T-cell (primary cell): ENCODE results near the gene IMPA2. TPM values are rescaled to one million over a fixed set of nuclear protein-coding genes. Genes with fewer than 3 reads are reported as not detected.

Experiments used
- ATAC-seq, 4 experiments: fragments of 200-7000 bp in 3 of 4; fragments of 150-1000 bp in 1 of 4; cut with Tn5 transposase; replicated peaks in 1 of 4; 1 replicate in 3 of 4; 2 replicates in 1 of 4; pipeline ENCODE4 v1.10.0; 2021; ENCODE audit warnings: moderate library complexity in 3 of 4, mild to moderate bottlenecking in 2 of 4, moderate number of reproducible peaks in 1 of 4
- CTCF ChIA-PET, 2 donors: fragments of 300-600 bp; sonication (Branson Sonifier 250); formaldehyde crosslinking; loops; one replicate each; lab custom pipeline; 2022; ENCODE audit warnings: antibody characterized with exemption in 2 of 2; lab: Charles Lee
- POLR2A ChIA-PET, 2 donors: fragments of 300-600 bp; sonication (Branson Sonifier 250); formaldehyde crosslinking; loops; one replicate each; lab custom pipeline; 2022; ENCODE audit warnings: antibody characterized with exemption in 2 of 2; lab: Charles Lee
- DNase-seq, 35 experiments: peaks; one replicate each; pipeline versions ENCODE4 v3.0.0 to v3.0.0-alpha.2; 2013 to 2023
- H3K27ac ChIP-seq: one replicate; pipeline ENCODE4 v1.5.1; 2013; ENCODE audit warnings: low read length
- H3K27me3 ChIP-seq, 2 experiments: replicated peaks in 1 of 2; 1 replicate in 1 of 2; 2 replicates in 1 of 2; pipeline versions ENCODE4 v1.6.1 to v1.7.0; 2013; ENCODE audit warnings: low read length in 1 of 2, mixed read lengths in 1 of 2; ENCODE audit not compliant: control insufficient read depth in 2 of 2, insufficient read depth in 2 of 2; ENCODE audit errors: extremely low read depth in 1 of 2
- H3K36me3 ChIP-seq, 2 donors: 1 replicate in 1 of 2; 2 replicates in 1 of 2; pipeline versions ENCODE4 v1.6.1 to v1.7.0; 2013; ENCODE audit warnings: low read length in 1 of 2; ENCODE audit not compliant: control insufficient read depth in 2 of 2, insufficient read depth in 1 of 2; ENCODE audit errors: extremely low read depth in 1 of 2
- H3K4me1 ChIP-seq, 2 experiments: 1 replicate in 1 of 2; 2 replicates in 1 of 2; pipeline versions ENCODE4 v1.6.1 to v1.7.0; 2013; ENCODE audit warnings: low read length in 2 of 2, mixed read lengths in 1 of 2; ENCODE audit not compliant: insufficient read depth in 2 of 2, control insufficient read depth in 1 of 2; ENCODE audit errors: extremely low read depth in 1 of 2
- H3K4me3 ChIP-seq, 2 donors: 1 replicate in 1 of 2; 2 replicates in 1 of 2; pipeline versions ENCODE4 v1.5.1 to v1.7.0; 2013; ENCODE audit warnings: mild to moderate bottlenecking in 2 of 2, low read length in 1 of 2, moderate library complexity in 1 of 2; ENCODE audit not compliant: control insufficient read depth in 1 of 2; ENCODE audit errors: extremely low read depth in 1 of 2
- H3K9me3 ChIP-seq: 2 replicates; pipeline ENCODE4 v1.7.0; 2013
- H3K27ac Mint-ChIP-seq, 2 donors: one replicate each; pipeline ENCODE4 v1.8.0; 2020 to 2021; ENCODE audit warnings: mild to moderate bottlenecking in 2 of 2, mixed read lengths in 2 of 2
- H3K27me3 Mint-ChIP-seq, 2 donors: one replicate each; pipeline ENCODE4 v1.8.0; 2021 to 2022; ENCODE audit warnings: mixed read lengths in 2 of 2
- H3K36me3 Mint-ChIP-seq: one replicate; pipeline ENCODE4 v1.8.0; 2021; ENCODE audit warnings: mixed read lengths
- H3K4me1 Mint-ChIP-seq, 3 donors: one replicate each; pipeline ENCODE4 v1.8.0; 2020 to 2022; ENCODE audit warnings: mixed read lengths in 3 of 3, mild to moderate bottlenecking in 1 of 3
- H3K4me3 Mint-ChIP-seq, 3 donors: one replicate each; pipeline ENCODE4 v1.8.0; 2020 to 2022; ENCODE audit warnings: mild to moderate bottlenecking in 3 of 3, mixed read lengths in 3 of 3, moderate library complexity in 3 of 3
- H3K9me3 Mint-ChIP-seq, 3 donors: one replicate each; pipeline ENCODE4 v1.8.0; 2020 to 2022; ENCODE audit warnings: mixed read lengths in 3 of 3
- WGBS: methylation state at CpG from one replicate; pipeline ENCODE4 v1.1.5; 2013; ENCODE audit warnings: missing lambda C conversion rate; ENCODE audit not compliant: insufficient coverage; 5-methylcytosine and 5-hydroxymethylcytosine counted together
- total RNA-seq, 35 experiments: library from RNA in 6 of 35; stranded (reverse) in 6 of 35; fragments of 120-200 nt in 1 of 35; gene quantifications; one replicate each; pipeline versions ENCODE4 v1.2.1 to v1.2.4 and lab custom pipeline; 2013 to 2026

IMPA2 gene
- total RNA-seq, 5 donors from 2014 or later (not counting 1 experiment from before 2014, with no cell fraction given) = 3.1 to 12.2 (median 5.0) TPM

DNA sequence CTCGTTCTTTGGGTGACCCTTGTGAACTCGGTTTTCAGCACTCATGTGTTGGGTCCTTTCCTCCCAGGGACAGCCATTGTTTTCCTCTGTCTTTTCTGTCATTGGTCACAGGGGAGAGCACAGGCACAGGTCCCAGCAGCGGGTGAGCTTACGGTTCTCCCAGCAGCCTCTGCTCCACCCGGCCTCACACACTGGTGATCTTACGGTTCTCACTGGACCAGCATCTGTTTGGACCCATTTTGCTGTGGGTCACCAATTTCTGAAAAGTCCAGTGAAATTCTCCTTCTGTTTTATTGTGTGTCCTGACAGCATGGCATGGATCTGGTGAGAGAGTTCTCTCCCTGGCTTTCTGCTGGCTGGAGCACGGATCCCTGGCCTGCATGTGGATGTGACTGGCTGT, 62.5 kb downstream of the IMPA2 start:
- ChIA-PET CTCF (no interaction called here), POLR2A (no interaction called here)
- no peak overlapping the region for H3K4me3 ChIP-seq
- H3K27me3 ChIP-seq = peaks cover 0 to 24% of the 10 kb centered on the region in 2 experiments
- H3K36me3 ChIP-seq = no peaks in the 10 kb centered on the region
- Mint-ChIP-seq H3K4me1 (peaks cover 0 to 4% (median 0%) of the 10 kb centered on the region in 3 donors), H3K36me3 (no peaks in the 10 kb centered on the region), H3K27ac (no peak overlapping the region), H3K27me3 (peaks cover 17 to 27% of the 10 kb centered on the region in 2 donors), H3K9me3 (no peaks in the 10 kb centered on the region), H3K4me3 (no peak overlapping the region)
- ATAC-seq = no peak
- H3K9me3 ChIP-seq = no peaks in the 10 kb centered on the region
- H3K27ac ChIP-seq = no peak overlapping the region
- H3K4me1 ChIP-seq = peaks cover 0 to 3% of the 10 kb centered on the region in 2 experiments
- WGBS = 59% methylated on average over 5 of the region's 7 CpGs
- no peak for DNase-seq

- H3K27ac Mint-ChIP-seq = no peak overlapping the region
- H3K27me3 Mint-ChIP-seq = peaks cover 17 to 27% of the 10 kb centered on the region in 2 donors
- ATAC-seq = no peak
- Histone ChIP-seq H3K4me3 (no peak overlapping the region), H3K27me3 (peaks cover 0 to 20% of the 10 kb centered on the region in 2 experiments), H3K36me3 (no peaks in the 10 kb centered on the region), H3K4me1 (no peaks in the 10 kb centered on the region), H3K27ac (no peak overlapping the region), H3K9me3 (no peaks in the 10 kb centered on the region)
- WGBS = 100% methylated on average over 1 of the region's 5 CpGs
- ChIA-PET POLR2A (no interaction called here), CTCF (no interaction called here)
- no peak overlapping the region for H3K4me3 Mint-ChIP-seq
- DNase-seq = no peak
- H3K36me3 Mint-ChIP-seq = no peaks in the 10 kb centered on the region
- no peaks in the 10 kb centered on the region for H3K4me1 Mint-ChIP-seq
- H3K9me3 Mint-ChIP-seq = no peaks in the 10 kb centered on the region
Observed at GRCh38 chr18:12044591-12044990, 63.3 kb downstream of the IMPA2 start.

GRCh38 chr18:12046046-12046750, 64.9 kb downstream of the IMPA2 start:
- DNase-seq (no peak), ATAC-seq (no peak)
- Histone ChIP-seq H3K4me3 (no peak overlapping the region), H3K36me3 (no peaks in the 10 kb centered on the region), H3K27ac (no peak overlapping the region), H3K27me3 (peaks cover 0 to 20% of the 10 kb centered on the region in 2 experiments), H3K9me3 (no peaks in the 10 kb centered on the region), H3K4me1 (no peaks in the 10 kb centered on the region)
- 82% methylated on average over 15 of the region's 15 CpGs for WGBS
- H3K27me3 Mint-ChIP-seq = peaks cover 17 to 27% of the 10 kb centered on the region in 2 donors
- no peaks in the 10 kb centered on the region for H3K9me3 Mint-ChIP-seq
- no peak overlapping the region for H3K4me3 Mint-ChIP-seq
- peaks cover 0 to 4% (median 0%) of the 10 kb centered on the region in 3 donors for H3K4me1 Mint-ChIP-seq
- H3K27ac Mint-ChIP-seq = no peak overlapping the region
- H3K36me3 Mint-ChIP-seq = no peaks in the 10 kb centered on the region
- ChIA-PET POLR2A (no interaction called here), CTCF (no interaction called here)

DNA sequence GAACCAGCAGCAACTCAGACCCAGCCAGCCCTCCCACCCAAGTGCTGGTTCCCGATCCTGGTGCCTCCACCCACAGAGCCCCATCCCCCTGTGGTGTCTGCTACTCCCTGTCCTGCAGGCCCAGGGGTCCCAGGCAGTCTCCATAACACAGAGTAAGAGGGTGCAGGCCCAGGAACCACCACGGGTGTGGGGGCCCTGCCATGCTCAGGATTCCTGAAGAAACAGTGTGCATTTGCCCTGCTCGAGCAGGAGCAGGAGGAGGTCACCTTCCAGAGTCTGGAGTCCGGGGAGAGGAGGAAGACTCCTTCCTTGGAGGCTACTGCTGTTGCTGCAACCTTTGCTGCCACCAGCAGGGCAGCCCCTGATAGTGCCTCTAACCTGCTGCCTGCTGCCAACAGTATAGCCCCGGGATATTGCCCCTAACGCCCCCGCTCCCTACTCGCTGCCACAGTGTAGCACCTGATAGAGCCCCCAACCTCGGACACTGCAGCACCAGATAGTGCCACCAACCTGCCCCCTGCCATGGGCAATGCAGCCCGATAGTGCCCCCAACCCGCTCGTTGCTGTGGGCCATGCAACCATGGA, 65.5 kb downstream of the IMPA2 start:
- no peak overlapping the region for H3K4me3 Mint-ChIP-seq
- CTCF ChIA-PET = no interaction called here
- Histone ChIP-seq H3K4me3 (no peak overlapping the region), H3K27ac (no peak overlapping the region), H3K9me3 (no peaks in the 10 kb centered on the region), H3K36me3 (no peaks in the 10 kb centered on the region), H3K27me3 (peaks cover 0 to 20% of the 10 kb centered on the region in 2 experiments), H3K4me1 (no peaks in the 10 kb centered on the region)
- H3K27me3 Mint-ChIP-seq = peaks cover 17 to 20% of the 10 kb centered on the region in 2 donors
- 68% methylated on average over 7 of the region's 12 CpGs for WGBS
- DNase-seq = no peak
- POLR2A ChIA-PET = no interaction called here
- peaks cover 0 to 4% (median 0%) of the 10 kb centered on the region in 3 donors for H3K4me1 Mint-ChIP-seq
- no peaks in the 10 kb centered on the region for H3K9me3 Mint-ChIP-seq
- H3K27ac Mint-ChIP-seq = no peak overlapping the region
- no peaks in the 10 kb centered on the region for H3K36me3 Mint-ChIP-seq
- ATAC-seq = no peak

DNA sequence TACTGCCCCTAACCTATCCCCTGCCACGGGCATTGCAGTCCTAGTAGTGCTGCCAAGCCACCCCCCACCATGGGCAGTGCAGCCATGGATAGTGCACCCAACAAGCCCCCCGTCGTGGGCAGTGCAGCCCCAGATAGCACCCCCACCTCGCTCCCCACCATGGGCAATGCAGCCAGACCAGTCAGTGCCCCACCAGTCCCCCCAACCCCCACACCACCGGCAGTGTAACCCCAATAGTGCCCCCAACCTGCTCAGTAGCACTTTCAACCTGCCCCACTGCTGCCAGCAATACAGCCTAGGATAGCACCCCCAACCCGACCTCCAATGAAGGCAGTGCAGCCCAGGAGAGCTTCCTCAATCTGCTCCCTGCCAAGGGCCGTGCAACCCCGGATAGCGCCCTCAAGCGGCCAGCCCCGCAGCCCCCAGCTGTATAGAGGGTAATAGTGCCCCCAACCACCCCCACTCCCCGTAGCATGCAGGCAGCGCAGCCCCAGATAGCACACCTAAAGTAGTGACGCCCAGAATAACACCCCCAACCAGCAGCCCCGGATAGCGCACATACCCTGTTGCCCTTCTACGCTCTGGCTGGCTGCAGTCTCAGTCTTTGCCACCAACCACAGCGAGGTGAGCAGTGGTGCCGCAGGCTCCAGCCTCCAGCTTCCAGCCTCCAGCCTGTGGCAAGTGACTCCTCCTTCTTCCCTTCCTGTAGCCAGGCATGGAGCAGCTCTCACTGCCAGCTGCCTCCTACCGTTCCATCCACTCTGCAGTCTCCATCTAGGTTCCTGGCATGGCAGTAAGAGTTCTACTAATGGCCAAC, 66.9 kb downstream of the IMPA2 start:
- ChIA-PET CTCF (interaction anchor here in 1 of 2 donors (0.7 to 0.8 kb wide), 2 partner anchors 9 to 224 kb away, joined by 3 read pairs; no protein-coding TSS in a partner anchor), POLR2A (no interaction called here)
- Histone ChIP-seq H3K27me3 (peaks cover 0 to 16% of the 10 kb centered on the region in 2 experiments), H3K36me3 (no peaks in the 10 kb centered on the region), H3K9me3 (no peaks in the 10 kb centered on the region), H3K4me3 (no peak overlapping the region), H3K4me1 (no peaks in the 10 kb centered on the region), H3K27ac (no peak overlapping the region)
- no peak overlapping the region for H3K4me3 Mint-ChIP-seq
- no peaks in the 10 kb centered on the region for H3K9me3 Mint-ChIP-seq
- ATAC-seq (no peak), DNase-seq (no peak)
- WGBS = 88% methylated on average over 13 of the region's 20 CpGs
- no peaks in the 10 kb centered on the region for H3K36me3 Mint-ChIP-seq
- peaks cover 0 to 4% (median 0%) of the 10 kb centered on the region in 3 donors for H3K4me1 Mint-ChIP-seq
- no peak overlapping the region for H3K27ac Mint-ChIP-seq
- peaks cover 16 to 19% of the 10 kb centered on the region in 2 donors for H3K27me3 Mint-ChIP-seq

DNA sequence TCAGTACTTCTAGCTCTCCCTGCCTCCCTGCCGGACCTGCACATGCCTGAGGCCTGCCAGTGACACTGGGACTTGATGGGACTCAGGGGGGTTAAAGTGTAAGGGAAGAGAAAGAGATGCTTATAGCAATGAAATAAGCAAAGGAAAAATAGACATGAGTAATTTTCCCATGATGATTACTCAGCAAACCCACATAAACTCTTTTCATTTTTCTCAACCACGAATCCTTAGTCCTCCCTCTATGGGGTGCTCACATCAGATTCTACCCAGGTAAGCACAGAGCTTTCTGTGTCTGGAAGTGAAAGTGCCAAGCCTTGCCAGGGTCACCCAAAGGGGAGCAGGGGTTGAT, 67.5 kb downstream of the IMPA2 start:
- H3K4me1 Mint-ChIP-seq = peaks cover 0 to 4% (median 0%) of the 10 kb centered on the region in 3 donors

More for the DNA sequence above, 67.5 kb downstream of the IMPA2 start:
- ATAC-seq (no peak), DNase-seq (no peak)
- WGBS = no CpG with 5 or more reads among the region's 2 CpGs
- Histone ChIP-seq H3K27me3 (peaks cover 0 to 14% of the 10 kb centered on the region in 2 experiments), H3K36me3 (no peaks in the 10 kb centered on the region), H3K9me3 (no peaks in the 10 kb centered on the region), H3K4me1 (no peaks in the 10 kb centered on the region), H3K4me3 (no peak overlapping the region), H3K27ac (no peak overlapping the region)
- no peaks in the 10 kb centered on the region for H3K9me3 Mint-ChIP-seq
- H3K4me3 Mint-ChIP-seq = no peak overlapping the region
- no peaks in the 10 kb centered on the region for H3K36me3 Mint-ChIP-seq
- CTCF ChIA-PET = interaction anchor here in 1 of 2 donors (0.7 to 0.8 kb wide), 2 partner anchors 9 to 223 kb away, joined by 3 read pairs; no protein-coding TSS in a partner anchor
- no peak overlapping the region for H3K27ac Mint-ChIP-seq
- H3K27me3 Mint-ChIP-seq = peaks cover 13 to 19% of the 10 kb centered on the region in 2 donors
- POLR2A ChIA-PET = no interaction called here
